HepG2 (cell line): ENCODE data around the gene NSUN5. TPM values are rescaled to one million over a fixed set of nuclear protein-coding genes. Genes with fewer than 3 reads are reported as not detected.
"Not testable (repeated sequence)": the region's sequence is repeated elsewhere in the genome, so short reads cannot be mapped to it uniquely, and the experiment has no call there.

ENCODE experiments used
- CEBPB ChIP-seq: IDR thresholded peaks from 2 replicates; pipeline ENCODE4 v1.6.1; 2011; ENCODE audit warnings: low read depth, low read length, improper control_type of control experiment, borderline replicate concordance
- HOXA3 ChIP-seq: sonication (generic); formaldehyde crosslinking; IDR thresholded peaks from 2 replicates; pipeline ENCODE4 v1.5.0; 2020; ENCODE audit warnings: missing genetic modification reagents
- LCORL ChIP-seq, 2 experiments: fragments of 450-650 bp in 1 of 2; sonication (generic) in 1 of 2; formaldehyde crosslinking in 1 of 2; IDR thresholded peaks; 2 replicates each; pipeline versions ENCODE4 v1.5.0 to v1.6.1; 2017 to 2020; ENCODE audit warnings: antibody characterized with exemption in 1 of 2, missing genetic modification reagents in 1 of 2
- MED13 ChIP-seq: sonication (generic); formaldehyde crosslinking; IDR thresholded peaks from 2 replicates; pipeline ENCODE4 v1.5.0; 2020; ENCODE audit warnings: missing genetic modification reagents
- MIER2 ChIP-seq: IDR thresholded peaks from 2 replicates; pipeline ENCODE4 v1.6.1; 2016; ENCODE audit warnings: missing biosample characterization, missing genetic modification reagents
- MTA1 ChIP-seq: sonication (generic); formaldehyde crosslinking; IDR thresholded peaks from 2 replicates; pipeline ENCODE4 v1.4.0; 2020; ENCODE audit warnings: missing genetic modification reagents, mild to moderate bottlenecking, borderline replicate concordance
- POLR2A ChIP-seq, 2 experiments: IDR thresholded peaks; 2 replicates each; pipeline ENCODE4 v1.6.1; 2011; ENCODE audit warnings: low read depth in 2 of 2, low read length in 2 of 2, mild to moderate bottlenecking in 1 of 2, moderate library complexity in 1 of 2; ENCODE audit not compliant: insufficient read depth in 1 of 2
- RCOR2 ChIP-seq: IDR thresholded peaks from 2 replicates; pipeline ENCODE4 v1.6.1; 2016; ENCODE audit warnings: missing biosample characterization, missing genetic modification reagents
- RXRA ChIP-seq: sonication (generic); formaldehyde crosslinking; IDR thresholded peaks from 2 replicates; pipeline ENCODE4 v1.5.1; 2020; ENCODE audit warnings: missing genetic modification reagents
- SALL1 ChIP-seq: sonication (generic); formaldehyde crosslinking; IDR thresholded peaks from 2 replicates; pipeline ENCODE4 v1.8.0; 2022; ENCODE audit warnings: mild to moderate bottlenecking, missing genetic modification reagents
- ZFX ChIP-seq: sonication (generic); formaldehyde crosslinking; IDR thresholded peaks from 2 replicates; pipeline ENCODE4 v1.4.0; 2020; ENCODE audit warnings: mild to moderate bottlenecking, low read depth, missing genetic modification reagents, moderate library complexity
- ZKSCAN8 ChIP-seq: IDR thresholded peaks from 2 replicates; pipeline ENCODE4 v1.6.1; 2016; ENCODE audit warnings: borderline replicate concordance, missing genetic modification reagents, missing compliant biosample characterization
- ZNF292 ChIP-seq: sonication (generic); formaldehyde crosslinking; IDR thresholded peaks from 2 replicates; pipeline ENCODE4 v1.8.1; 2022; ENCODE audit warnings: mild to moderate bottlenecking, low read depth, missing genetic modification reagents, borderline replicate concordance
- ZNF331 ChIP-seq: sonication (generic); formaldehyde crosslinking; IDR thresholded peaks from 2 replicates; pipeline ENCODE4 v1.4.0; 2020; ENCODE audit warnings: missing genetic modification reagents
- polyA plus RNA-seq, 8 experiments: library from polyadenylated mRNA; depleted of rRNA in 3 of 8; stranded (reverse) in 7 of 8; unstranded in 1 of 8; fragments of >200 nt; fragmentation: Illumina TruSeq in 4 of 8; extraction: Trizol in 4 of 8; gene quantifications; 2 replicates each; pipeline versions ENCODE4 v1.2.1 to v1.2.3, GENCODE V29; 2011 to 2016; ENCODE audit warnings: low read depth in 4 of 8, missing spikeins in 1 of 8, mixed read lengths in 1 of 8; ENCODE audit not compliant: insufficient read depth in 1 of 8
- total RNA-seq, 5 experiments: library from RNA; depleted of rRNA; stranded (reverse); fragments of >200 nt; fragmentation: Illumina TruSeq; extraction: Trizol; gene quantifications; 2 replicates each; pipeline ENCODE4 v1.2.3, GENCODE V29; 2016; ENCODE audit warnings: low read depth in 1 of 5
- TF ChIP-seq, protein P1 (sequence below): IDR thresholded peaks from 2 replicates; pipeline ENCODE4 v1.6.1; 2016; ENCODE audit warnings: low read depth, missing genetic modification reagents, missing compliant biosample characterization
- TF ChIP-seq, protein P2 (sequence below): sonication (generic); IDR thresholded peaks from 2 replicates; pipeline ENCODE4 v1.6.1; 2016; ENCODE audit warnings: low read depth, borderline replicate concordance
- TF ChIP-seq, protein P3 (sequence below): sonication (generic); formaldehyde crosslinking; IDR thresholded peaks from 2 replicates; pipeline ENCODE4 v1.4.0; 2020; ENCODE audit warnings: missing genetic modification reagents
- TF ChIP-seq, protein P4 (sequence below): IDR thresholded peaks from 2 replicates; pipeline ENCODE4 v1.6.1; 2016; ENCODE audit warnings: low read depth, borderline replicate concordance
- TF ChIP-seq, protein P5 (sequence below): sonication (generic); formaldehyde crosslinking; IDR thresholded peaks from 2 replicates; pipeline ENCODE4 v1.4.0; 2020; ENCODE audit warnings: missing genetic modification reagents

Gene NSUN5
- total and polyA plus RNA-seq, 2 of the 13 experiments (the other 11 are each of a cell fraction or from before 2014, with no cell fraction given): 19.9 to 35.8 TPM

DNA sequence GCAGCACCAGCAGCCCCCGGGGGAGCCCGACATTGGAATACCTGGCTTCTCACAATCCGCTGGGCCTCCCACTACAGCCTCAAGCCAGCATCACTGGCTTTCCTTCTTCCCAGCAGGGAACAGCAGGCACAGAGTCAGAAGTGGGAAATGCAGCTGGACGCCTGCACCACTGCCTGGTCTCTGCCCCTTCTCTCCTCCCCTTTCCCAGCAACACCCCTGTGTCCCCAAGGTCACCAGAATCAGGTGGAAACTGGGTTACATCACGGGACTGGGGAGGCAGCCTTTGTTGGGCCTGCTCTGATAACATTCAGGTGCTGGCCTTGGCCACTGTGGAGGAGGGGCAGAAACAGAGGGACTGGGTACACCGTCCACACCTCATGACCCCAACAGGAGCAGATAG lies 16.8 kb upstream of the NSUN5 start (continued):
- TF ChIP-seq CEBPB (0 out of 2 replicates have a peak, but pooled peaks have one; percentile 29), POLR2A (IDR thresholded peaks at IDR 0.05; ENCODE audit: insufficient read depth in 1 of 2, low read depth in 2 of 2, low read length in 2 of 2) (peak in 1 of 2 experiments; percentile 50; a peak in 1 of 4 replicates), RCOR2 (peak; percentile 33; the same call in 1 of the 2 replicates), ZNF331 (CRISPR knock-in tag) (peak; percentile 64; the same call in 1 of the 2 replicates), SALL1 (CRISPR knock-in tag) (peak; percentile 80), RXRA (CRISPR knock-in tag) (peak; percentile 90), ZNF292 (CRISPR knock-in tag) (peak; percentile 74; the same call in 1 of the 2 replicates), HOXA3 (CRISPR knock-in tag) (peak; percentile 78), LCORL (CRISPR knock-in tag; IDR thresholded peaks at IDR 0.05) (peak; percentile 65), MIER2 (CRISPR knock-in tag) (peak; percentile 49; the same call in 1 of the 2 replicates), MED13 (CRISPR knock-in tag) (0 out of 2 replicates have a peak, but pooled peaks have one; percentile 29), MTA1 (CRISPR knock-in tag) (peak; percentile 49; the same call in 1 of the 2 replicates), ZFX (CRISPR knock-in tag) (peak; percentile 73; the same call in 1 of the 2 replicates), ZKSCAN8 (peak; percentile 49; the same call in 1 of the 2 replicates)
- TF ChIP-seq, protein P1, sequence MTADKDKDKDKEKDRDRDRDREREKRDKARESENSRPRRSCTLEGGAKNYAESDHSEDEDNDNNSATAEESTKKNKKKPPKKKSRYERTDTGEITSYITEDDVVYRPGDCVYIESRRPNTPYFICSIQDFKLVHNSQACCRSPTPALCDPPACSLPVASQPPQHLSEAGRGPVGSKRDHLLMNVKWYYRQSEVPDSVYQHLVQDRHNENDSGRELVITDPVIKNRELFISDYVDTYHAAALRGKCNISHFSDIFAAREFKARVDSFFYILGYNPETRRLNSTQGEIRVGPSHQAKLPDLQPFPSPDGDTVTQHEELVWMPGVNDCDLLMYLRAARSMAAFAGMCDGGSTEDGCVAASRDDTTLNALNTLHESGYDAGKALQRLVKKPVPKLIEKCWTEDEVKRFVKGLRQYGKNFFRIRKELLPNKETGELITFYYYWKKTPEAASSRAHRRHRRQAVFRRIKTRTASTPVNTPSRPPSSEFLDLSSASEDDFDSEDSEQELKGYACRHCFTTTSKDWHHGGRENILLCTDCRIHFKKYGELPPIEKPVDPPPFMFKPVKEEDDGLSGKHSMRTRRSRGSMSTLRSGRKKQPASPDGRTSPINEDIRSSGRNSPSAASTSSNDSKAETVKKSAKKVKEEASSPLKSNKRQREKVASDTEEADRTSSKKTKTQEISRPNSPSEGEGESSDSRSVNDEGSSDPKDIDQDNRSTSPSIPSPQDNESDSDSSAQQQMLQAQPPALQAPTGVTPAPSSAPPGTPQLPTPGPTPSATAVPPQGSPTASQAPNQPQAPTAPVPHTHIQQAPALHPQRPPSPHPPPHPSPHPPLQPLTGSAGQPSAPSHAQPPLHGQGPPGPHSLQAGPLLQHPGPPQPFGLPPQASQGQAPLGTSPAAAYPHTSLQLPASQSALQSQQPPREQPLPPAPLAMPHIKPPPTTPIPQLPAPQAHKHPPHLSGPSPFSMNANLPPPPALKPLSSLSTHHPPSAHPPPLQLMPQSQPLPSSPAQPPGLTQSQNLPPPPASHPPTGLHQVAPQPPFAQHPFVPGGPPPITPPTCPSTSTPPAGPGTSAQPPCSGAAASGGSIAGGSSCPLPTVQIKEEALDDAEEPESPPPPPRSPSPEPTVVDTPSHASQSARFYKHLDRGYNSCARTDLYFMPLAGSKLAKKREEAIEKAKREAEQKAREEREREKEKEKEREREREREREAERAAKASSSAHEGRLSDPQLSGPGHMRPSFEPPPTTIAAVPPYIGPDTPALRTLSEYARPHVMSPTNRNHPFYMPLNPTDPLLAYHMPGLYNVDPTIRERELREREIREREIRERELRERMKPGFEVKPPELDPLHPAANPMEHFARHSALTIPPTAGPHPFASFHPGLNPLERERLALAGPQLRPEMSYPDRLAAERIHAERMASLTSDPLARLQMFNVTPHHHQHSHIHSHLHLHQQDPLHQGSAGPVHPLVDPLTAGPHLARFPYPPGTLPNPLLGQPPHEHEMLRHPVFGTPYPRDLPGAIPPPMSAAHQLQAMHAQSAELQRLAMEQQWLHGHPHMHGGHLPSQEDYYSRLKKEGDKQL (CRISPR knock-in tag): 0 out of 2 replicates have a peak, but pooled peaks have one; percentile 55
- not testable (repeated sequence) for TF ChIP-seq LCORL (IDR thresholded peaks at IDR 0.05)
- TF ChIP-seq, protein P2, sequence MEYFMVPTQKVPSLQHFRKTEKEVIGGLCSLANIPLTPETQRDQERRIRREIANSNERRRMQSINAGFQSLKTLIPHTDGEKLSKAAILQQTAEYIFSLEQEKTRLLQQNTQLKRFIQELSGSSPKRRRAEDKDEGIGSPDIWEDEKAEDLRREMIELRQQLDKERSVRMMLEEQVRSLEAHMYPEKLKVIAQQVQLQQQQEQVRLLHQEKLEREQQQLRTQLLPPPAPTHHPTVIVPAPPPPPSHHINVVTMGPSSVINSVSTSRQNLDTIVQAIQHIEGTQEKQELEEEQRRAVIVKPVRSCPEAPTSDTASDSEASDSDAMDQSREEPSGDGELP: peak; percentile 92
- TF ChIP-seq, protein P3, sequence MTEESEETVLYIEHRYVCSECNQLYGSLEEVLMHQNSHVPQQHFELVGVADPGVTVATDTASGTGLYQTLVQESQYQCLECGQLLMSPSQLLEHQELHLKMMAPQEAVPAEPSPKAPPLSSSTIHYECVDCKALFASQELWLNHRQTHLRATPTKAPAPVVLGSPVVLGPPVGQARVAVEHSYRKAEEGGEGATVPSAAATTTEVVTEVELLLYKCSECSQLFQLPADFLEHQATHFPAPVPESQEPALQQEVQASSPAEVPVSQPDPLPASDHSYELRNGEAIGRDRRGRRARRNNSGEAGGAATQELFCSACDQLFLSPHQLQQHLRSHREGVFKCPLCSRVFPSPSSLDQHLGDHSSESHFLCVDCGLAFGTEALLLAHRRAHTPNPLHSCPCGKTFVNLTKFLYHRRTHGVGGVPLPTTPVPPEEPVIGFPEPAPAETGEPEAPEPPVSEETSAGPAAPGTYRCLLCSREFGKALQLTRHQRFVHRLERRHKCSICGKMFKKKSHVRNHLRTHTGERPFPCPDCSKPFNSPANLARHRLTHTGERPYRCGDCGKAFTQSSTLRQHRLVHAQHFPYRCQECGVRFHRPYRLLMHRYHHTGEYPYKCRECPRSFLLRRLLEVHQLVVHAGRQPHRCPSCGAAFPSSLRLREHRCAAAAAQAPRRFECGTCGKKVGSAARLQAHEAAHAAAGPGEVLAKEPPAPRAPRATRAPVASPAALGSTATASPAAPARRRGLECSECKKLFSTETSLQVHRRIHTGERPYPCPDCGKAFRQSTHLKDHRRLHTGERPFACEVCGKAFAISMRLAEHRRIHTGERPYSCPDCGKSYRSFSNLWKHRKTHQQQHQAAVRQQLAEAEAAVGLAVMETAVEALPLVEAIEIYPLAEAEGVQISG (CRISPR knock-in tag): peak; percentile 67
- TF ChIP-seq, protein P4, sequence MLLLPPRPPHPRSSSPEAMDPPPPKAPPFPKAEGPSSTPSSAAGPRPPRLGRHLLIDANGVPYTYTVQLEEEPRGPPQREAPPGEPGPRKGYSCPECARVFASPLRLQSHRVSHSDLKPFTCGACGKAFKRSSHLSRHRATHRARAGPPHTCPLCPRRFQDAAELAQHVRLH: peak; percentile 66; the same call in 1 of the 2 replicates
- TF ChIP-seq, protein P5, sequence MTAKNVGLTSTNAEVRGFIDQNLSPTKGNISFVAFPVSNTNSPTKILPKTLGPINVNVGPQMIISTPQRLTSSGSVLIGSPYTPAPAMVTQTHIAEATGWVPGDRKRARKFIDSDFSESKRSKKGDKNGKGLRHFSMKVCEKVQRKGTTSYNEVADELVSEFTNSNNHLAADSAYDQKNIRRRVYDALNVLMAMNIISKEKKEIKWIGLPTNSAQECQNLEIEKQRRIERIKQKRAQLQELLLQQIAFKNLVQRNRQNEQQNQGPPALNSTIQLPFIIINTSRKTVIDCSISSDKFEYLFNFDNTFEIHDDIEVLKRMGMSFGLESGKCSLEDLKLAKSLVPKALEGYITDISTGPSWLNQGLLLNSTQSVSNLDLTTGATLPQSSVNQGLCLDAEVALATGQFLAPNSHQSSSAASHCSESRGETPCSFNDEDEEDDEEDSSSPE (CRISPR knock-in tag): peak; percentile 37; the same call in 1 of the 2 replicates
